IMR-90 (cell line): Measurements from ENCODE around the gene GRIFIN. TPM values are rescaled to one million over a fixed set of nuclear protein-coding genes. Genes with fewer than 3 reads are reported as not detected.

Source experiments
- ATAC-seq: fragments of 200-7000 bp; cut with Tn5 transposase; 2 replicates; pipeline ENCODE4 v1.9.1; 2020; ENCODE audit warnings: low read depth, mild to moderate bottlenecking, moderate library complexity
- BruUV-seq: library from RNA; stranded (reverse); fragments of 400-500 nt; replicated peaks from 2 replicates; lab custom pipeline; 2021; lab: Mats Ljungman, UMichigan
- CTCF ChIA-PET: fragments of 300-600 bp; formaldehyde crosslinking; extraction: SDS; loops from one replicate; lab custom pipeline; 2021; ENCODE audit warnings: antibody characterized with exemption; lab: Yijun Ruan, JAX
- POLR2A ChIA-PET: fragments of 300-600 bp; sonication (Branson Sonifier 250); formaldehyde crosslinking; loops from one replicate; lab custom pipeline; 2022; ENCODE audit warnings: antibody characterized with exemption; ENCODE audit not compliant: unreplicated experiment; lab: Charles Lee
- DNase-seq: peaks from one replicate; pipeline ENCODE4 v3.0.0; 2013
- H2AFZ ChIP-seq: replicated peaks from 2 replicates; pipeline ENCODE3; 2013; ENCODE audit warnings: low read length, mild to moderate bottlenecking; ENCODE audit not compliant: poor library complexity
- H2AK5ac ChIP-seq: 2 replicates; pipeline ENCODE4 v1.6.1; 2013; ENCODE audit warnings: low read depth, low read length, inconsistent platforms
- H2AK9ac ChIP-seq: replicated peaks from 2 replicates; pipeline ENCODE3; 2013; ENCODE audit warnings: mild to moderate bottlenecking, low read depth, low read length, moderate library complexity; ENCODE audit not compliant: poor library complexity
- H2BK120ac ChIP-seq: 2 replicates; pipeline ENCODE4 v1.6.1; 2013; ENCODE audit warnings: low read depth, low read length, inconsistent platforms
- H2BK15ac ChIP-seq: 3 replicates; pipeline ENCODE4 v1.6.1; 2013; ENCODE audit warnings: low read depth, low read length, inconsistent platforms
- H2BK20ac ChIP-seq: 2 replicates; pipeline ENCODE4 v1.6.1; 2013; ENCODE audit warnings: low read depth, mild to moderate bottlenecking, inconsistent platforms, low read length, moderate library complexity
- H2BK5ac ChIP-seq: 2 replicates; pipeline ENCODE4 v1.6.1; 2013; ENCODE audit warnings: mild to moderate bottlenecking, low read depth, low read length, inconsistent platforms; ENCODE audit not compliant: poor library complexity, severe bottlenecking
- H3K14ac ChIP-seq: replicated peaks from 2 replicates; pipeline ENCODE4 v1.6.1; 2013; ENCODE audit warnings: low read depth, low read length, inconsistent platforms
- H3K18ac ChIP-seq: 2 replicates; pipeline ENCODE4 v1.6.1; 2013; ENCODE audit warnings: low read depth, low read length, control low read depth
- H3K23ac ChIP-seq: 2 replicates; pipeline ENCODE4 v1.6.1; 2013; ENCODE audit warnings: low read depth, low read length, inconsistent platforms
- H3K27ac ChIP-seq: 2 replicates; pipeline ENCODE4 v1.5.1; 2013; ENCODE audit warnings: mild to moderate bottlenecking, control low read depth, low read length; ENCODE audit not compliant: insufficient read depth
- H3K27me3 ChIP-seq: 2 replicates; pipeline ENCODE4 v1.6.1; 2013; ENCODE audit warnings: low read length; ENCODE audit not compliant: control insufficient read depth, insufficient read depth
- H3K36me3 ChIP-seq: 2 replicates; pipeline ENCODE4 v1.6.1; 2013; ENCODE audit warnings: low read length, mixed read lengths; ENCODE audit not compliant: control insufficient read depth, insufficient read depth
- H3K4ac ChIP-seq: 2 replicates; pipeline ENCODE4 v1.6.1; 2013; ENCODE audit warnings: low read depth, low read length, inconsistent platforms
- H3K4me1 ChIP-seq: 2 replicates; pipeline ENCODE4 v1.6.1; 2013; ENCODE audit warnings: low read length, mixed read lengths; ENCODE audit not compliant: control insufficient read depth, insufficient read depth
- H3K4me2 ChIP-seq: 2 replicates; pipeline ENCODE4 v1.6.1; 2013; ENCODE audit warnings: low read depth, mild to moderate bottlenecking, control low read depth, low read length, moderate library complexity
- H3K4me3 ChIP-seq: 2 replicates; pipeline ENCODE4 v1.5.1; 2013; ENCODE audit warnings: low read depth, mild to moderate bottlenecking, control low read depth, low read length, moderate library complexity; ENCODE audit not compliant: insufficient read depth
- H3K56ac ChIP-seq: 2 replicates; pipeline ENCODE4 v1.6.1; 2013; ENCODE audit warnings: low read length, inconsistent platforms; ENCODE audit not compliant: insufficient read depth; ENCODE audit errors: extremely low read depth
- H3K79me1 ChIP-seq, 2 experiments: 2 replicates each; pipeline ENCODE4 v1.6.1; 2013; ENCODE audit warnings: low read length in 2 of 2, inconsistent platforms in 1 of 2, low read depth in 1 of 2
- H3K9ac ChIP-seq: 2 replicates; pipeline ENCODE4 v1.6.1; 2013; ENCODE audit warnings: low read depth, low read length, control low read depth
- H3K9me1 ChIP-seq: 2 replicates; pipeline ENCODE4 v1.6.1; 2013; ENCODE audit warnings: low read length, inconsistent platforms; ENCODE audit not compliant: insufficient read depth
- H3K9me3 ChIP-seq: 2 replicates; pipeline ENCODE4 v1.6.1; 2013; ENCODE audit warnings: low read length; ENCODE audit not compliant: control insufficient read depth, insufficient read depth
- H4K20me1 ChIP-seq: 2 replicates; pipeline ENCODE4 v1.6.1; 2013; ENCODE audit warnings: low read length, inconsistent platforms; ENCODE audit not compliant: insufficient read depth
- H4K5ac ChIP-seq: 2 replicates; pipeline ENCODE4 v1.6.1; 2013; ENCODE audit warnings: mild to moderate bottlenecking, low read depth, low read length, control low read depth
- H4K8ac ChIP-seq, 2 experiments: 2 replicates each; pipeline ENCODE4 v1.6.1; 2013; ENCODE audit warnings: low read depth in 2 of 2, low read length in 2 of 2, control low read depth in 1 of 2, inconsistent platforms in 1 of 2
- H4K91ac ChIP-seq: 2 replicates; pipeline ENCODE4 v1.6.1; 2013; ENCODE audit warnings: low read depth, low read length, inconsistent platforms; ENCODE audit not compliant: insufficient read depth
- FOS ChIP-seq: fragments of 150-350 bp; IDR thresholded peaks from 2 replicates; pipeline ENCODE4 v1.6.1; 2016; ENCODE audit warnings: low read depth, low read length
- SMC3 ChIP-seq: fragments of 150-350 bp; IDR thresholded peaks from 2 replicates; pipeline ENCODE4 v1.6.1; 2016; ENCODE audit warnings: low read depth, mild to moderate bottlenecking, antibody characterized with exemption, low read length, moderate library complexity
- WGBS, 2 experiments: methylation state at CpG; one replicate each; pipeline versions ENCODE4 v1.1.5 to v1.1.7; 2013; ENCODE audit warnings: missing lambda C conversion rate in 2 of 2; ENCODE audit not compliant: insufficient read length in 1 of 2; ENCODE audit errors: extremely low coverage in 2 of 2; 5-methylcytosine and 5-hydroxymethylcytosine counted together
- dilution Hi-C: fragments of 300-500 bp; cut with HindIII; formaldehyde crosslinking; loops from one replicate; pipeline ENCODE4 v1.14.3; 2018; ENCODE audit warnings: low sequenced_read_pairs; ENCODE audit not compliant: unreplicated experiment
- in situ Hi-C: fragments of 300-500 bp; cut with MboI; formaldehyde crosslinking; loops from 3 replicates; pipeline ENCODE4 v1.14.3; 2019; ENCODE audit warnings: low sequenced_read_pairs, inconsistent platforms, mixed read lengths
- intact Hi-C: fragments of 100-400 bp; cut with micrococcal nuclease; formaldehyde crosslinking; loops from 2 replicates; pipeline ENCODE4 v1.10.0; 2022
- polyA plus RNA-seq, 3 experiments: library from polyadenylated mRNA; depleted of rRNA; stranded (reverse); fragments of >200 nt; gene quantifications; 2 replicates each; pipeline ENCODE4 v1.2.3, GENCODE V29; 2012; ENCODE audit warnings: low replicate concordance in 1 of 3
- total RNA-seq: library from RNA; depleted of rRNA; stranded (reverse); fragments of >200 nt; gene quantifications from 2 replicates; pipeline ENCODE4 v1.2.3, GENCODE V29; 2012

Gene GRIFIN
- total and polyA plus RNA-seq, 2 of the 4 experiments (the other 2 are of a cell fraction) = not detected

DNA sequence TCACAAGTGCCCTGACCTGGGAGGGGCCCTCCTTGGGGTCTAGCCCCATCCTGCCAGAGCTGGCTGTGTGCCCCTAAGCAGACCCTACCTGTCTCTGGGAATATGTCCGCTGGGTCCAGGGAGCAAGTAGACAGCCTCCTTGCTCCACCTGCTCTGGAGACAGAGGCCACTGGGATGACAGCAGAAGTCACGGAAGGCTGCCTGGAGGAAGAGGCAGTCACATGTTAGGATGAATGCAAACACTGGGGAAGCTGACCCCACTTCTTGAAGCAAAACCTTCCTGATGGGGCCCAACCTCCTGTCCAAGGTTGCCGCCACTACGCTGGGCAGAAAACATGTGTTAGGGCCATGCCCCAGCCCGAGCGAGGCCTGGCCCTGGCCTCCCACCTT, 31.7 kb upstream of the GRIFIN start:
- no peak overlapping the region for H3K4me3 ChIP-seq
- ATAC-seq (no peak), DNase-seq (no peak)
- H2BK15ac ChIP-seq = no peak overlapping the region
- H2AK9ac ChIP-seq = no peak overlapping the region
- no peak overlapping the region for H2BK120ac ChIP-seq
- no peak overlapping the region for H3K4me2 ChIP-seq
- no peaks in the 10 kb centered on the region for H3K9me3 ChIP-seq
- no TSS peak for BruUV-seq
- H4K8ac ChIP-seq = no peak overlapping the region
- TF ChIP-seq FOS (no peak), SMC3 (no peak)
- H4K20me1 ChIP-seq = no peaks in the 10 kb centered on the region
- WGBS, 2 experiments = 87% methylated on average over 2 of the region's 6 CpGs; no CpG with 5 or more reads in 1 of the 2 experiments
- intact Hi-C loops = loop anchor here (1.0 kb wide), 1 partner anchor 47 kb away; the partner anchor contains the start of gene BRAT1
- ChIA-PET POLR2A (no interaction called here), CTCF (interaction anchor here (1.3 kb wide), 1 partner anchor 9 kb away, joined by 3 read pairs; no protein-coding TSS in a partner anchor)
- no peak overlapping the region for H3K14ac ChIP-seq
- no peak overlapping the region for H3K23ac ChIP-seq
- no peaks in the 10 kb centered on the region for H3K36me3 ChIP-seq
- in situ Hi-C loops = no loop called here
- no peak overlapping the region for H3K18ac ChIP-seq
- no peaks in the 10 kb centered on the region; the same call in 1 of the 2 replicates for H3K27me3 ChIP-seq
- no peak overlapping the region for H3K9ac ChIP-seq
- H3K27ac ChIP-seq = no peak overlapping the region
- H4K5ac ChIP-seq = no peak overlapping the region
- dilution Hi-C loops = no loop called here
- no peak overlapping the region for H3K4ac ChIP-seq
- no peak overlapping the region for H2AK5ac ChIP-seq
- H3K4me1 ChIP-seq = peaks cover 8% of the 10 kb centered on the region; the same call in 1 of the 2 replicates
- no peaks in the 10 kb centered on the region for H3K79me1 ChIP-seq
- H2AFZ ChIP-seq = peak overlapping the region; percentile 29
- H3K9me1 ChIP-seq = no peaks in the 10 kb centered on the region
- H2BK20ac ChIP-seq = no peak overlapping the region
- H2BK5ac ChIP-seq = no peak overlapping the region
- no peak overlapping the region for H3K56ac ChIP-seq
- H4K91ac ChIP-seq = no peak overlapping the region
